GM12891 (cell line): Measurements from ENCODE around the gene APBB2.

Source experiments
- PAX5 ChIP-seq: IDR thresholded peaks from 2 replicates; pipeline ENCODE4 v1.6.1; 2011; ENCODE audit warnings: low read length, moderate library complexity, mild to moderate bottlenecking; ENCODE audit not compliant: insufficient read depth, severe bottlenecking
- POLR2A ChIP-seq: IDR thresholded peaks from 2 replicates; pipeline ENCODE4 v1.6.1; 2011; ENCODE audit warnings: low read depth, low read length, control low read depth
- POLR2AphosphoS5 ChIP-seq: IDR thresholded peaks from 2 replicates; pipeline ENCODE4 v1.6.1; 2011; ENCODE audit warnings: low read depth, low read length, control low read depth
- SPI1 ChIP-seq: IDR thresholded peaks from 2 replicates; pipeline ENCODE4 v1.6.1; 2011; ENCODE audit warnings: low read depth, low read length, control low read depth
- TAF1 ChIP-seq: IDR thresholded peaks from 2 replicates; pipeline ENCODE4 v1.6.1; 2011; ENCODE audit warnings: low read depth, low read length, control low read depth

- TF ChIP-seq POLR2A = no peak
- no peak for TF ChIP-seq POLR2AphosphoS5
- TF ChIP-seq SPI1 = no peak
- TF ChIP-seq TAF1 = no peak
- TF ChIP-seq PAX5 = no peak
Observed at GRCh38 chr4:41219421-41219950, 5.1 kb upstream of the APBB2 start.
